Measurements from ENCODE around the gene ERCC4.

The ERCC4 gene

GRCh38 chr16:13996778-13997288 lies 76.9 kb downstream of the ERCC4 start:
- DNase-seq, result no peak

- DNase-seq, result no peak
Measured at GRCh38 chr16:13997526-13997925, 77.6 kb downstream of the ERCC4 start.

- no peak for DNase-seq
Measured at GRCh38 chr16:13997933-13998332, 78.0 kb downstream of the ERCC4 start.

GRCh38 chr16:13999071-13999894 lies 79.3 kb downstream of the ERCC4 start:
- no peak for DNase-seq

- no peak for DNase-seq
Measured at GRCh38 chr16:13999895-14000425, 80.0 kb downstream of the ERCC4 start.

- no peak for DNase-seq
Measured at GRCh38 chr16:14001521-14001920, 81.6 kb downstream of the ERCC4 start.
